Measurements from ENCODE around the gene PKDREJ. TPM values are rescaled to one million over a fixed set of nuclear protein-coding genes. Genes with fewer than 3 reads are reported as not detected.

The PKDREJ gene
- polyA plus RNA-seq, 2 donors, result 0.10 to 0.11 TPM

- peaks cover 4 to 5% of the 10 kb centered on the region in 2 donors for H3K36me3 ChIP-seq (ENCODE audit: control insufficient read depth in 2 of 2, insufficient read depth in 2 of 2, low read length in 1 of 2)
- H3K9me3 ChIP-seq (ENCODE audit: control insufficient read depth in 2 of 2, insufficient read depth in 1 of 2, low read depth in 1 of 2, low read length in 1 of 2), result no peaks in the 10 kb centered on the region
- WGBS, 2 donors, result 0 to 1% methylated on average over 76 of the region's 76 CpGs
- H3K4me1 ChIP-seq (ENCODE audit: control insufficient read depth in 2 of 2, insufficient read depth in 2 of 2, low read length in 1 of 2), result peaks cover 3 to 9% of the 10 kb centered on the region in 2 donors
- H3K4me3 ChIP-seq (ENCODE audit: low read depth in 1 of 2, low read length in 2 of 2), result peak within 1 kb of the TSS; percentile 54 to 60
- H3K27ac ChIP-seq (ENCODE audit: low read depth in 2 of 2, low read length in 1 of 2), result peak within 1 kb of the TSS; percentile 94 to 96
- no peaks in the 10 kb centered on the region for H3K27me3 ChIP-seq (ENCODE audit: control insufficient read depth in 1 of 2, insufficient read depth in 2 of 2, low read length in 2 of 2)
These were observed 33.4 kb upstream of the PKDREJ start, which contains the start of gene GTSE1 for GRCh38 chr22:46296257-46297150. GTSE1 (plus strand) TSS chr22:46296870; CDS start chr22:46297401, 531 bp downstream.

GRCh38 chr22:46295277-46295971 lies 32.3 kb upstream of the PKDREJ start:
- Histone ChIP-seq H3K9me3 (ENCODE audit: control insufficient read depth in 2 of 2, insufficient read depth in 1 of 2, low read depth in 1 of 2, low read length in 1 of 2) (no peaks in the 10 kb centered on the region), H3K36me3 (ENCODE audit: control insufficient read depth in 2 of 2, insufficient read depth in 2 of 2, low read length in 1 of 2) (peaks cover 4 to 9% of the 10 kb centered on the region in 2 donors), H3K4me3 (ENCODE audit: low read depth in 1 of 2, low read length in 2 of 2) (no peak overlapping the region), H3K4me1 (ENCODE audit: control insufficient read depth in 2 of 2, insufficient read depth in 2 of 2, low read length in 1 of 2) (peaks cover 3 to 9% of the 10 kb centered on the region in 2 donors), H3K27me3 (ENCODE audit: control insufficient read depth in 1 of 2, insufficient read depth in 2 of 2, low read length in 2 of 2) (no peaks in the 10 kb centered on the region), H3K27ac (ENCODE audit: low read depth in 2 of 2, low read length in 1 of 2) (peak overlapping the region; percentile 94 to 96)
- 54 to 68% methylated on average over 4 of the region's 4 CpGs for WGBS, 2 donors

- Histone ChIP-seq H3K27ac (ENCODE audit: low read depth in 2 of 2, low read length in 1 of 2) (no peak overlapping the region), H3K36me3 (ENCODE audit: control insufficient read depth in 2 of 2, insufficient read depth in 2 of 2, low read length in 1 of 2) (peaks cover 4 to 9% of the 10 kb centered on the region in 2 donors), H3K9me3 (ENCODE audit: control insufficient read depth in 2 of 2, insufficient read depth in 1 of 2, low read depth in 1 of 2, low read length in 1 of 2) (no peaks in the 10 kb centered on the region), H3K27me3 (ENCODE audit: control insufficient read depth in 1 of 2, insufficient read depth in 2 of 2, low read length in 2 of 2) (no peaks in the 10 kb centered on the region), H3K4me1 (ENCODE audit: control insufficient read depth in 2 of 2, insufficient read depth in 2 of 2, low read length in 1 of 2) (peaks cover 3 to 9% of the 10 kb centered on the region in 2 donors), H3K4me3 (ENCODE audit: low read depth in 1 of 2, low read length in 2 of 2) (no peak overlapping the region)
- WGBS, 2 donors, result 88 to 94% methylated on average over 2 of the region's 2 CpGs
These were observed 31.6 kb upstream of the PKDREJ start for GRCh38 chr22:46294784-46295183.

GRCh38 chr22:46293577-46294260 lies 30.6 kb upstream of the PKDREJ start:
- peaks cover 3 to 9% of the 10 kb centered on the region in 2 donors for H3K4me1 ChIP-seq (ENCODE audit: control insufficient read depth in 2 of 2, insufficient read depth in 2 of 2, low read length in 1 of 2)
- H3K36me3 ChIP-seq (ENCODE audit: control insufficient read depth in 2 of 2, insufficient read depth in 2 of 2, low read length in 1 of 2), result peaks cover 4 to 14% of the 10 kb centered on the region in 2 donors
- no peak overlapping the region for H3K27ac ChIP-seq (ENCODE audit: low read depth in 2 of 2, low read length in 1 of 2)
- 79 to 85% methylated on average over 11 of the region's 11 CpGs for WGBS, 2 donors
- H3K27me3 ChIP-seq (ENCODE audit: control insufficient read depth in 1 of 2, insufficient read depth in 2 of 2, low read length in 2 of 2), result no peaks in the 10 kb centered on the region
- no peaks in the 10 kb centered on the region for H3K9me3 ChIP-seq (ENCODE audit: control insufficient read depth in 2 of 2, insufficient read depth in 1 of 2, low read depth in 1 of 2, low read length in 1 of 2)
- no peak overlapping the region for H3K4me3 ChIP-seq (ENCODE audit: low read depth in 1 of 2, low read length in 2 of 2)

GRCh38 chr22:46292732-46293131 lies 29.6 kb upstream of the PKDREJ start:
- peaks cover 3 to 9% of the 10 kb centered on the region in 2 donors for H3K4me1 ChIP-seq (ENCODE audit: control insufficient read depth in 2 of 2, insufficient read depth in 2 of 2, low read length in 1 of 2)
- H3K36me3 ChIP-seq (ENCODE audit: control insufficient read depth in 2 of 2, insufficient read depth in 2 of 2, low read length in 1 of 2), result peaks cover 4 to 14% of the 10 kb centered on the region in 2 donors
- H3K27me3 ChIP-seq (ENCODE audit: control insufficient read depth in 1 of 2, insufficient read depth in 2 of 2, low read length in 2 of 2), result no peaks in the 10 kb centered on the region
- H3K4me3 ChIP-seq (ENCODE audit: low read depth in 1 of 2, low read length in 2 of 2), result no peak overlapping the region
- H3K9me3 ChIP-seq (ENCODE audit: control insufficient read depth in 2 of 2, insufficient read depth in 1 of 2, low read depth in 1 of 2, low read length in 1 of 2), result no peaks in the 10 kb centered on the region
- 89 to 91% methylated on average over 14 of the region's 14 CpGs for WGBS, 2 donors
- H3K27ac ChIP-seq (ENCODE audit: low read depth in 2 of 2, low read length in 1 of 2), result no peak overlapping the region

GRCh38 chr22:46292173-46292572 lies 29.0 kb upstream of the PKDREJ start:
- H3K27ac ChIP-seq (ENCODE audit: low read depth in 2 of 2, low read length in 1 of 2), result no peak overlapping the region
- peaks cover 3 to 7% of the 10 kb centered on the region in 2 donors for H3K4me1 ChIP-seq (ENCODE audit: control insufficient read depth in 2 of 2, insufficient read depth in 2 of 2, low read length in 1 of 2)
- peaks cover 4 to 15% of the 10 kb centered on the region in 2 donors for H3K36me3 ChIP-seq (ENCODE audit: control insufficient read depth in 2 of 2, insufficient read depth in 2 of 2, low read length in 1 of 2)
- H3K9me3 ChIP-seq (ENCODE audit: control insufficient read depth in 2 of 2, insufficient read depth in 1 of 2, low read depth in 1 of 2, low read length in 1 of 2), result no peaks in the 10 kb centered on the region
- 89 to 96% methylated on average over 3 of the region's 3 CpGs for WGBS, 2 donors
- no peak overlapping the region for H3K4me3 ChIP-seq (ENCODE audit: low read depth in 1 of 2, low read length in 2 of 2)
- no peaks in the 10 kb centered on the region for H3K27me3 ChIP-seq (ENCODE audit: control insufficient read depth in 1 of 2, insufficient read depth in 2 of 2, low read length in 2 of 2)

GRCh38 chr22:46290843-46291785 lies 28.0 kb upstream of the PKDREJ start:
- Histone ChIP-seq H3K27me3 (ENCODE audit: control insufficient read depth in 1 of 2, insufficient read depth in 2 of 2, low read length in 2 of 2) (no peaks in the 10 kb centered on the region), H3K27ac (ENCODE audit: low read depth in 2 of 2, low read length in 1 of 2) (peak overlapping the region in 1 of 2 donors; percentile 2), H3K4me3 (ENCODE audit: low read depth in 1 of 2, low read length in 2 of 2) (no peak overlapping the region), H3K4me1 (ENCODE audit: control insufficient read depth in 2 of 2, insufficient read depth in 2 of 2, low read length in 1 of 2) (peaks cover 3 to 6% of the 10 kb centered on the region in 2 donors), H3K36me3 (ENCODE audit: control insufficient read depth in 2 of 2, insufficient read depth in 2 of 2, low read length in 1 of 2) (peaks cover 4 to 22% of the 10 kb centered on the region in 2 donors), H3K9me3 (ENCODE audit: control insufficient read depth in 2 of 2, insufficient read depth in 1 of 2, low read depth in 1 of 2, low read length in 1 of 2) (no peaks in the 10 kb centered on the region)
- 94 to 96% methylated on average over 23 of the region's 23 CpGs for WGBS, 2 donors

GRCh38 chr22:46290121-46290842 lies 27.1 kb upstream of the PKDREJ start:
- no peak overlapping the region for H3K4me3 ChIP-seq (ENCODE audit: low read depth in 1 of 2, low read length in 2 of 2)
- WGBS, 2 donors, result 92 to 95% methylated on average over 17 of the region's 17 CpGs
- H3K27ac ChIP-seq (ENCODE audit: low read depth in 2 of 2, low read length in 1 of 2), result peak overlapping the region in 1 of 2 donors; percentile 2

More at GRCh38 chr22:46290121-46290842, 27.1 kb upstream of the PKDREJ start:
- H3K27me3 ChIP-seq (ENCODE audit: control insufficient read depth in 1 of 2, insufficient read depth in 2 of 2, low read length in 2 of 2), result no peaks in the 10 kb centered on the region
- H3K36me3 ChIP-seq (ENCODE audit: control insufficient read depth in 2 of 2, insufficient read depth in 2 of 2, low read length in 1 of 2), result peaks cover 4 to 22% of the 10 kb centered on the region in 2 donors
- peaks cover 0 to 2% of the 10 kb centered on the region in 2 donors for H3K4me1 ChIP-seq (ENCODE audit: control insufficient read depth in 2 of 2, insufficient read depth in 2 of 2, low read length in 1 of 2)
- no peaks in the 10 kb centered on the region for H3K9me3 ChIP-seq (ENCODE audit: control insufficient read depth in 2 of 2, insufficient read depth in 1 of 2, low read depth in 1 of 2, low read length in 1 of 2)

All from esophagus (tissue), 2 donors.